Measurements from ENCODE around the gene AIFM3. TPM values are rescaled to one million over a fixed set of nuclear protein-coding genes. Genes with fewer than 3 reads are reported as not detected.

AIFM3 gene
- total RNA-seq, 1 donor from 2014 or later = 0.20 TPM

GRCh38 chr22:20976291-20976877, 9.3 kb downstream of the AIFM3 start:
- no peak for DNase-seq

GRCh38 chr22:20977019-20977418, 10.0 kb downstream of the AIFM3 start:
- no peak for DNase-seq

DNA sequence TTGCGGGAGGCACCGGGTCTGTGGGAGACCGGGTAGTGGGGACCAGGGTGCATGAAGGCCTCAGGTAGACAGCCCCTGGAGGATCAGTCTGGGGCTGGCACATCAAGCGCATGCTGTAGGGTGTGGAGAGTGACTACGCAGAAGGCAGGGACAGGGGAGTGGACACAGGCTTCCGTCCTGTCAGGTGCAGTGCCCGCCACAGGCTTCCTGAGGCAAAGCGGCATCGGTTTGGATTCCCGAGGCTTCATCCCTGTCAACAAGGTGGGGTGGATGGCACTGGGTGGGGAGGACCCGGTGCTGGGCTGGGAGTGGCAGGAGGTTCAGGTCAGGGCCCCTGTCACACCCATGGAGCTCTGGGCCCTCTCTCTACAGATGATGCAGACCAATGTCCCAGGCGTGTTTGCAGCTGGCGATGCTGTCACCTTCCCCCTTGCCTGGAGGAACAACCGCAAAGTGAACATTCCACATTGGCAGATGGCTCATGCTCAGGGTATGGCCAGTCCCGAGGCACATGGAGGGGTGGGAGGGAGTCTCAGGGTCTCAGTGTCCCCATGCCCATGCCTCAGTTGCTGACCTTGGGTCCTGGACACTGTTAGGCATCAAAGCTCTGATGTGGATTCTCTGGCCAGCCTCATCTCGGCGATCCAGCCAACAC, 10.6 kb downstream of the AIFM3 start:
- no peak for DNase-seq

- DNase-seq = no peak
Measured at GRCh38 chr22:20978419-20978818, 11.4 kb downstream of the AIFM3 start.

GRCh38 chr22:20979243-20979809, 12.3 kb downstream of the AIFM3 start:
- no peak for DNase-seq

DNA sequence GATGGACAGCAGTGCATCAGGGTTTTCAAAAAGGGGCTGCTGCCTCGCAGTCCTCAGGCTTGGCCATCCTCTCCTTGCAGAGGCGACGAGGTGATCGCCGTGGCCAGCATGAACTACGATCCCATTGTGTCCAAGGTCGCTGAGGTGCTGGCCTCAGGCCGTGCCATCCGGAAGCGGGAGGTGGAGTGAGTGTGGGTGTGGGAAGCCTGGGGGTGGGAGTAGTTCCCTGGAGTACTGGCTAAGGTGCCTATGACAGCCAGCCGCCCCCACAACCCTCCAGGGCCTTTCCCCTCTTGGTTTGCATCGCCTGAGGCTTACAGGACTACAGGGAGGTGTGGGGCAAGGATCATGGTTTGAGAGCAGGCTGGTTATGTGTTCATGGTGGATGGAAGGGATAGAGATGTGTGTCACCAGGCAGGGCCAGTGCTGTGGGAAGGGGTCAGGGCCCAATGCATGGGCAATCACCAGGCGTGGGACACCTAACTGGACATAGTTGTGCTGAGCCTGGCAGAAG, 12.9 kb downstream of the AIFM3 start:
- no peak for DNase-seq

GRCh38 chr22:20980523-20980922, 13.5 kb downstream of the AIFM3 start:
- no peak for DNase-seq

DNA sequence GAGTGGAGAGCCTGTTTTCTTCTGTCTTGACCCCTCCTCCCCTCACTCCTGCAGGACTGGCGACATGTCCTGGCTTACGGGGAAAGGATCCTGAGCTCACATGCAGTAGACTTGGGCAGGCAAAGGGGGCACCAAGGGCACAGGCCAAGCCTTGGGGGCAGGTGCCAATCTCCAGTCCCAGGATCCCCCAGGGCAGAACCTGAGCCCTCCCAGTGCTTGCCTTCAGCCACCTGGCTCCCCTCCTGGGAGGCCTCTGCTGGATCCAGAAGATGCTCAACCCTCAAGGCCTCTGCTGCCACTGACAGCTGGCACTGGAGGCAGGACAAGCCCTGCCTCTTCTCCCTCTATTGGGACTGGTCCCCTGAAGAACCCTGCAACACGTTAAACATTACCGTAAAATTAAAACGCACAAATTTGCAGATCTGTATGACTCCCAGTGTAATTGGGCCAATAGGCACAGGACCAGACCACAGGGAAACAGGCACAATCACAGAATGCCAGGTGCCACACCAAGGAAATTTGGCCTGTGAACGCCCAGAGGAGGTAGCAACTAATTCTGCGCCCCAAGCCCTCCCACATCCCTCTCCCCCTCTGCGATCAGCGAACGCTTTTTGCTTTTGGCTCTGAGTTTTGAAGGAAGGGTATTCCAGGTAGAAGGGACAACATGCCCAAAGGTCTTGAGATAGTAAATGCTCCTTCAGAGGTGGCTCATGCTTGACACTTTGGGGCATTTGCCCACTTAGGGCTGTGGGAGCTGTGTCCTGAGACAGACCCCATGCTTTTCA, 14.1 kb downstream of the AIFM3 start:
- no peak for DNase-seq

- DNase-seq = peak; percentile 64
Measured at GRCh38 chr22:20981787-20982562, 14.9 kb downstream of the AIFM3 start, which contains the start of gene LZTR1. TSS of gene LZTR1 (plus strand) at chr22:20982297. CDS start at chr22:20982372, 75 bp downstream.

GRCh38 chr22:20982563-20982882, 15.5 kb downstream of the AIFM3 start:
- no peak for DNase-seq

GRCh38 chr22:20983081-20983771, 16.2 kb downstream of the AIFM3 start:
- DNase-seq = no peak

GRCh38 chr22:20985720-20986119, 18.7 kb downstream of the AIFM3 start:
- no peak for DNase-seq

DNA sequence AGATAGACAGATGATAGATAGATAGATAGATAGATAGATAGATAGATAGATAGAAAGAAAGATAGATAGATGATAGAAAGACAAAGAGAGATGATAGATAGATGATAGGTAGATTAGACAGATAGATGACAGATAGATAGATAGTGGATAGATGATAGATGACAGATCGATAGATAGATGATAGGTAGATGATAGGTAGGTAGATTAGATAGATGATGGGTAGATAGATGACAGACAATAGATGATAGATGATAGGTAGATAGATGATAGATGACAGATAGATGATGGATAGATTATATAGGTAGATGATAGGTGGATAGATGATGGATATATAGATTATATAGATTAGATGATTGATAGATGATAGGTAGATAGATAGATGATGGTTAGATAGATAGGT, 19.3 kb downstream of the AIFM3 start:
- no peak for DNase-seq

DNA sequence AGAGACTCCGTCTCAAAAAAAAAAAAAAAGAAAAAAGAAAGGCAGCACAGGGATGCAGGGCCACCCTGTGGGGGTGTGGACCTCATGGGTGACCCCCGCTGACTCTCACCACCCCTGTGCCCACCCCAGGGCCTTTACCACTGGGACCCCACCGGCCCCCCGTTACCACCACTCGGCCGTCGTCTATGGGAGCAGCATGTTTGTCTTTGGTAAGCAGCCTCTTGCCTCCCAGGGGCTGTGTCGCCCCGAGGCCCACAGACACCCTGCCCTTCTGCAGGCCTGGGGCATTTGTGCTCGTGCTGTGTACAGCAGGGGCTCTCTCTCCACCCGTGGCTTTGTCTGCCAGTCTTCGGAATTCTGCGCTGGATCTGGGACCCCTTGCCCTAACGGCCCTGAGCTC, 20.3 kb downstream of the AIFM3 start:
- DNase-seq = no peak

- no peak for DNase-seq
Measured at GRCh38 chr22:20988573-20989322, 21.7 kb downstream of the AIFM3 start.

GRCh38 chr22:20989323-20990138, 22.5 kb downstream of the AIFM3 start:
- no peak for DNase-seq

DNA sequence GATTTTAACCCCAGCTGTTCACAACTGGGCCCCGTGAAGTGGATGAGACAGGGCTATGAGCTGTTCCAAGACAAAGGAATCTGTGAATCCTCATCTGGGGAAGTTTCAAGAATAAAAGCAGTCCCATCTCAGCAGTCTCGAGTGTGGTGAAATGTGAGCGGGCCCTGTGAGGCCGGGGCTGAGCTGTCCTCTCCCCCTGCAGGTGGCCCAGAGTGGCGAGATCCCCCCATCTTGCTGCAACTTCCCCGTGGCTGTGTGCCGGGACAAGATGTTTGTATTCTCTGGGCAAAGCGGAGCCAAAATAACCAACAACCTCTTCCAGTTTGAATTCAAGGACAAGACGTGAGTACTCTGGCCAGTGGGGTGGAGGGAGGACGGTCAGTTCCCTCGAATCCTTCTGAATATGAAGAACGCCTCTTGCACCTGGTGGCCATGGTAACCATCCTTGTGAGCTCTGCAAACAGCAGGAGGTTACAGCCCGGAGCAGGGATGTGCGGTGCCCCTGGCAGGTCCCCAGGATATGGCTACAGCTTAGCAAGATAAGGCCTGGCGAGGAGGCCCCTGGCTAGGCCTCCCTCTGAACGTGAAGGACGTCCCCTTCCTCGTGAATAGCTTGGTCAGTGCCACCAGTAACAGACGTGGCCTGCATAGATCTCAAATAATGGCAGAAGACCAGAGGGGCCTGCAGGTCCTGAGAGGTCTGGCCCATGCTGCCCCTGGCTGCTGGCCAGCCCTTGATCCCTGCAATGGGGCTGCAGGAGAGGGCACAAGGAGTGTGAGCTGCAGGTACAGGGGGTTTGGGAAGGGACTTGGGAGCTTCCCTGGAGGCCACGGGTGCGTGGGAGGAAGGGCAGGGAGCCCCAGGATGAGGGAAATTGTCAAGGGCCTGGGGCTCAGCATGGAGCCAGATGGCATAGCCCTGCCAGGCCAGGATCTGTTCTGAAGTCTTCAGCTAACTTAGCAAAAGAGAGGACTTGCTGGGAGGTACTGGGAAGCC, 23.4 kb downstream of the AIFM3 start:
- no peak for DNase-seq

- DNase-seq = no peak
Measured at GRCh38 chr22:20991252-20992055, 24.4 kb downstream of the AIFM3 start.

Measured in skin of body (tissue), 2 donors.